Activated T-cell treated with anti-CD3 and anti-CD28 coated beads for 1 hour (primary cell): ENCODE results near the gene WDR48.

Experiments used
- DNase-seq: peaks from one replicate; pipeline ENCODE4 v3.0.0-alpha.2; 2020; ENCODE audit warnings: low read depth

The WDR48 gene

DNA sequence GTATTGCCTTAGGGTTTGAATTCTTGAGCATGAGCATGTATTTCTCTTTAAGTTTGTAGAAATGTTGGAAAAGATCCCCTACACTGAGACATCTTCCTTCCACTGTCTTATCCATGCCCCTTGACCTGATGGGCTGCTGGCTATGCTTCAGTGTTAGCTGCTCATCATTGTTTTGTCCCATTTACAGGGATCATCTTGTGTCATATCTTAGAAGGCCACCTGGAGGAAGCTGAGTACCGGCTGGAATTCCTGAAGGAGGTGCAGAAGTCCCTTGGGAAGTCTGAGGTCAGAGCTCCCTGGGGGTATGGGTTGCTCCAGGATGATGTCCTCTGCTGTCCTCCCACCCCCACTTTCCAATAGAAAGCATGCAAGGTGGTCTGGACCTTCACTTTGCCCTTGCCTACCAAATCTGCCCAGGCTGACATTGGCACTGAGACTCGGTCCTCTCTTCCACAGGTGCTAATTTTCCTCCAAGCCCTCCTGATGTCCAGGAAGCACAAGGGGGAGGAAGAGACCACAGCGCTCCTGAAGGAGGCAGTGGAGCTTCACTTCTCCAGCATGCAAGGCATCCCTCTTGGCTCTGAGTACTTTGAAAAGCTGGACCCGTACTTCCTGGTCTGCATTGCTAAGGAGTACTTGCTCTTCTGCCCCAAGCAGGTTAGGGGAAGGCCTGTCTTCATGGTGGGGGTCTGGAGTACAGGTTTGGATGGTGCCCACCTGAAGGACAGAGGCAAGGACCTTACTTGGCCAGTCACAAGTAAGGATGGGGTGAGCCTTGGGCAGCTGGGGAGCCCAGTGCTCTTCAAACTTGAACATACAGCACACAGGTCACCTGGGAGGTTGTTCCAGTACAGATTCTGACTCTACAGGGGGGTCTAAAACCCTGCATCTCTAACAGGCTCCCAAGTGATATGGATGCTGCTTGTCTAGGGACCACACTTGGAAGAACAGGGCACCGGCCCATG, 73.3 kb downstream of the WDR48 start:
- DNase-seq: no peak

GRCh38 chr3:39125841-39126500, 74.2 kb downstream of the WDR48 start:
- no peak for DNase-seq

- no peak for DNase-seq
These were observed 74.8 kb downstream of the WDR48 start for GRCh38 chr3:39126532-39127071.

DNA sequence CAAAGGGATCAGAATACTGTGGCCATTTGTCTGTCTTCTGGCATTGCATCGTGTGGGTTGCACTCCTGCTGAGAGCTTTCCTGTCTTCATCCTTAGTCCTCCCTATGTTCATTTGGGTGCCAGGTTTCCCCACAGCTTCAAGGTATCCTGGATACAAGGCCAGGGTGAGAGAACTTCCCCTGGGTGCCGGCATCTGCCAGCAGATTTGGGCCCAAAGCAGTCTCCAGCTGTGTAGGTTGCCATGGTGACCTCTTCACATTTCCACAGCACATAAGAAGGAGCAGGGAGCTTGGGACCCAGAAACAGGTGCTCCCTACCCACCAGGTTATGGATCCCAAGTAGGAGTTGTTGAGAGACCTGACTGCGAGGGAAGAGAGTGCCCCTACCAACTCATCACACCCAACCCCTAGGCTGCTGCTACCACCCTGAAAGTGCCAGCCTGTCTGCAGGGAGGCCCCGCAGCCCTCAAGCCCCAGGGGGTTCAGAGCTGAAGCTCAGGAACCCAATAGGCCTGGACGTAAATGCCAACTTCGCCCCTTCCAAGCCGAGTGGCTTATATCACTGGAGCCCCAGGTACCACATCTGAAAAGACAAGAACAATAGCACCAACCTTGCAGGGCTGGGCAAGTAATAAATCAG, 75.6 kb downstream of the WDR48 start:
- no peak for DNase-seq

DNA sequence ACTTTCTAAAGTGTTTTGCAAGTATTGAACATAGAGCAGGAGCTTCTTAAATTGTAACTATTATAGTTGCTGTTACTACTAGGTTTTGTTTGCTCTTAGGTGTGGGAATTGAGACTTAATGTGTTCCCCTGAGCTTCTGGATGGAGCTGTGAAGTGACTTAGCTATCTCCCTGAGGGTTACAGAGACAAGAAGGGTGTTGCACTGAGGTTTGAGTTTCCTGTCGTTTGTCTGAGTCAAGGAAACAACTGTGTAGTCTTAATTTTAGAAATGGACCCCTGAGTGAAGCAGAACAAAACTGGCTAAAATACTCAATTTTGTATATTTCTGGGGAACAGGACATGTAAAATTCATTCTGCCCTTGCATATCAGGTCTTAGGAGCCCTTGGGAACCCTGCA, 76.1 kb downstream of the WDR48 start:
- DNase-seq: no peak

DNA sequence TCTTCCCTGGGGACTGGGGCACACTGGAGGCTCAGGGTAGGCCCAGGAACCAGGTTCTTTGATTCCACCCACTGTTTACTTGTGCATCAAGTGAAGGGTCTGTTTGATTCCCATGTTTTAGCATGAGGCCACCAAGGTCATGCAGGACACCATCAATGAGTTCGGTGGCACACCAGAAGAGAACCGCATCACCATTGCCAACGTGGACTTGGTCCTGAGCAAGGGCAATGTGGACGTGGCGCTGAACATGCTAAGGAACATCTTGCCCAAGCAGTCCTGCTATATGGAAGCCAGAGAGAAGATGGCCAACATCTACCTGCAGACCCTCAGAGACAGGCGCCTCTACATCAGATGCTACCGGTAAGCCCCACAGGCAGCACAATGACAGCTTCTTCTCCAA, 77.1 kb downstream of the WDR48 start:
- DNase-seq: no peak

DNA sequence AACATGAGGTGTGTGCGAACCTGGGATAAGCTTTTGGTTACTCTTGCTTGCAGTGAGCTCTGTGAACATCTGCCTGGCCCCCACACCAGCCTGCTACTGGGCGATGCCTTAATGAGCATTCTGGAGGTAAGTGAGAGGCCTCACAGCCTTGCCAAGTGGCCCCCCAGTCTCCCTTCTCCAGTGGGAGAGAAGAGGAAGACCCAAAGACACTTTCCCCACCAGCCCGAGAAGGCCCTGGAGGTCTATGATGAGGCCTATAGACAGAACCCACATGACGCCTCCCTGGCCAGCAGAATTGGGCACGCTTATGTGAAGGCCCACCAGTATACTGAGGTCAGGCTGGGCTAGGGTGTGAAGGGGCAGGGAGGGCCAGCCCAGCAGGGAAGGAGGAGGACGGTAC, 78.2 kb downstream of the WDR48 start:
- no peak for DNase-seq

- DNase-seq: no peak
These were observed 79.0 kb downstream of the WDR48 start for GRCh38 chr3:39130693-39131265.

DNA sequence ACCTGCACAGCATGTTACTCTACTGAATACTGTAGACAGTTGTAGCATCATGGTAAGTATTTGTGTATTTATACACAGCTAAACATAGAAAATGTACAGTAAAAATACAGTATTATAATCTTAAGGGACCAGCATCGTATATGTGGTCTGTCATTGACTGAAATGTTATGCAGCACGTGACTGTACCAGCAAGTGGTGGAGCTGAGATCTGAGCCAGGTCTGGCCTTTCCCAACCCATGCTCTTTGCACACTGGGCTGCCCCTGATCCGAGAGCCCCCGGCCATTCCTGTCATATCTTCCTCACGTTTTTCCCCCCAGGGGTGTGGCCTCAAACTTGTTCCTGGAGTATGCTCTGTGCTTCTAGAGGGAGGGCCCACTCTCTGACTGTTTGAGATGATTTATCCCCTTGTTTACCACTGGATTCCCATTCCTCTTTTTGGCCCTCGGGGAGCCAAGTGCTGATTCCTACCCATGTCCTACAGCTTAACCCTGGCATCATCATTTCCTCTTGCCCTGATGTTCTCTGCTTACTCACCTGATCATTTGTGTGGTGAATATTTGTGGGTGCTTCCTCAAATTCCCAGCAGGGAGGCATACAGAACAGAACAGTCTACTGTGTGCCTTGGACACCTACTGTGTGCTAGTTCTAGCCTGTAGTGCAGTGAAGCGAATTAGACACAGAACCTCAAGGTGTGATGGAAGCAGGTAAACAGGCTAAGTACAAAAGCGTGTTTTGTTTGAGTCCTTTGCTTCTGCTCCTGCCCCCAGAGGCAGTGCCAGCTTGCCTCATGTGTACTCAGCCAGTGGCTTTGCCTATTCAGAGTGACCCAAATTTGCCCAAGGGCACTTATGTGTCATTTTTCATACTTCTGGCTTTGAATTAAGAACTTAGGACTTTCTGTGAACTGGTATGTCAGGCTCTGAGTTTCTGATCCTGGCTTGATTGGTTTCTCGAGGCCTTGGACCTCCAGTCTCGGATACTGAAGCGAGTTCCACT, 80.6 kb downstream of the WDR48 start:
- DNase-seq: no peak

DNA sequence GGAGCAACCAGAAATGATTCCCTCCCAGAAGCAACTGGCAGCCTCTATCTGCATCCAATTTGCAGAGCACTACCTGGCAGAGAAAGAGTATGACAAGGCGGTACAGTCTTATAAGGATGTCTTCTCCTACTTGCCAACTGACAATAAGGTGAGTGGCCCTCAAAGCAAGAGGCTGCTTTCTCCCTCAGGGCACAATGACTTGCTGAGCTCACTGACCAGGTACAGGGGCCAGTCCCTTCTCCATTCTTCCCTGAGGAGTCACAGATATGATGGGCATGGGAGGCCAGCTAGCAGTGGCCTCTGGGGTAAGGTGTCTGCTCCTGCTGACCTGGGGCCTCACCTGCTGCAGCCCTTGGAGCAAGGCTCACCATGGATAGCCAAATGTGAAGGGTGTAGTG, 81.3 kb downstream of the WDR48 start:
- no peak for DNase-seq

- DNase-seq: no peak
These were observed 82.0 kb downstream of the WDR48 start for GRCh38 chr3:39133822-39134221.

DNA sequence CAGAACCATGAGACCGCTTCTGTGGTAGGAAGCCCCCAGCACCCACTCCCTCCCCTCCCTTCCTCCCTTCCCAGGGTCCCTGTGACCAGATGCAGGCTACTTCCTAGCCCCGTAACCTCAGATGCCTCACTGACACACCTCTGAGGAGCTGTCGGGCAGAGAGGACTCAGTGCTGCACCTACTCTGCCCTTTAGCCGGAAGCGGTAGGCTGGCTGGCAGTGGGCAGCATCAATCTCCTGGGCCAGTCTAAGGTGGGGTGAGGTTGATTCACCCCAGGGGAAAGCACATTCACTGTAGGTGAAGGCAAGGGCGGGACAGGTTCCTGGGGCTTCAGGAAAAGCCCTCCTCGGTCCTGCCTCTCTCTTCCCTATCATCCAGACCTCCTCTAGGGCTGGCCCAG, 82.5 kb downstream of the WDR48 start:
- no peak for DNase-seq

DNA sequence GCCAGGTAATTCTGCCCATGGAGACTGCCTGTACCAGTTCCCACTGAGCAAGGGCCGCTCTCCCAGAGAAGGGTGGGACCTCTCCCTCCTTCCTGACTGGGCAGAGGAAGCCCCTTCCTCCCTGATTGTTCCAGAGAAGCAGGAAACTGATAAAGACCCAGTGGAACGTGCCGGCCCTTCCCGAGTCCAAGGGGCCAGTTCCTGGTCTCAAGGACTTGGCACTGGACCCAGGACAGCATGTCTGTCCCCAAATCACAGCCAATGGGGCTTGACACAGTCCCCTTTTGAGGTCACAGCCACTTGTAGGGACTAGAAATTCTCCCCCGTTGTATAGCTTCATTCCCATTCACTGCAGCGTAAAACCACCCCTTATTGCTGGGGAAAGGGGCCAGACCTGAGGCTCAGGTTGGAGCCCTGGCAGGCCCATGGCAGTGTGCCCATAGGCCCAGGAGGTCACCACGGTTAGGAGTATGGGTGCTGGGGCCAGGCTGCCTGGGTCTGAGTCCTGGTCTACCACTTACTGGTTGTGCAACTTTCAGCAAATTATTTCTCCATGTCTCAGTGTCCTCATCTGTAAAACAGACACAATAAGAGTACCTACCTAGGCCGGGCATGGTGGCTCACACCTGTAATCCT, 83.5 kb downstream of the WDR48 start:
- DNase-seq: no peak

DNA sequence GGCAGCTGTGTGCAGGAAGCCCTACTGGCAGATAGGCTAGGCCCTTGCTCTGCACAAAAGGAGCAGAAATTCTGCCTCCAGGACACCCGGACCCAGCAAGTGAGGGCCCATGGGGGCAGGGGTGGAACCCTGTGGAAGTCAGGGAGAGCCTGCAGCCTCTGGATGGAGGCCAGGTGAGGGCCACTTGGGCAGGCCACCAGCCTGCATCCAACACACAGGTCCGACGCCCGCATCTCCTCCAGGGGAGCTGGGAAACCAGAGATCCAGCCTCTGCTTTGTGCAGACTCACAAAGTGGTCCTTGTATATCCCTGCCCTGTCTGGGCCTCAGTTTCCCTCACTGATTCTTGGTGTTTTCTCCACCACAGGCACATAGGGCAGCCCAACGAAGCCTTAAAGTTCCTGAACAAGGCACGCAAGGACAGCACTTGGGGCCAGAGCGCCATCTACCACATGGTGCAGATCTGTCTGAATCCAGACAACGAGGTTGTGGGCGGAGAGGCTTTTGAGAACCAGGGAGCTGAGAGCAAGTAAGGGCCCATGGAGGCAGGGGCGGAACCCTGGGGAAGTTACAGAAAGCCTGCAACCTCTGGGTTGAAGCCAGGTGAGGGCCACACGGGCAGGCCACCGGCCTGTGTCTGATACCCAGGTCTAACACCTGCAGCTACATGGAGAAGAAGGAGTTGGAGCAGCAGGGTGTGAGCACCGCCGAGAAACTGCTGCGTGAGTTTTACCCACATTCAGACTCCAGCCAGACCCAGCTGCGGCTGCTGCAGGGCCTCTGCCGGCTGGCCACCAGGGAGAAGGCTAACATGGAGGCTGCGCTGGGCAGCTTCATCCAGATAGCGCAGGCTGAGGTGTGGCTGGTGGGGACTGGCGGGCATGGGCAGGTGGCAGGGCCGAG, 85.0 kb downstream of the WDR48 start:
- no peak for DNase-seq

DNA sequence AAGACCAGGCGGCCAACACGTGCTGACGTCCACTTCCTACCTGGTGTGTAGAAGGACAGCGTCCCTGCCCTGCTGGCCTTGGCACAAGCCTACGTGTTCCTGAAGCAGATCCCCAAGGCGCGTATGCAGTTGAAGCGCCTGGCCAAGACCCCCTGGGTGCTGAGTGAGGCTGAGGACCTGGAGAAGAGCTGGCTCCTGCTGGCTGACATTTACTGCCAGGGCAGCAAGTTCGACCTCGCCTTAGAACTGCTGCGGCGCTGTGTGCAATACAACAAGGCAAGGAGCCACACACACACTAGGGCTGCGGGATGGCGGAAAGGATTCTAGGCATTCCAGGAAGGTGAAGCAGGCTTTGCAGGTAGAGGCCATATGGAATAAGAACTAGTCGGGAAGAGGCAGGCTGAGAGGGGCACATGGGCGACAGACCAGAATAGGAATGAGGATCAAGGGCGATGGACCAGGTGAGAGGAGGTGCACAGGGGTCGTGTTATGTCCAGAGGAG, 85.7 kb downstream of the WDR48 start:
- DNase-seq: no peak

DNA sequence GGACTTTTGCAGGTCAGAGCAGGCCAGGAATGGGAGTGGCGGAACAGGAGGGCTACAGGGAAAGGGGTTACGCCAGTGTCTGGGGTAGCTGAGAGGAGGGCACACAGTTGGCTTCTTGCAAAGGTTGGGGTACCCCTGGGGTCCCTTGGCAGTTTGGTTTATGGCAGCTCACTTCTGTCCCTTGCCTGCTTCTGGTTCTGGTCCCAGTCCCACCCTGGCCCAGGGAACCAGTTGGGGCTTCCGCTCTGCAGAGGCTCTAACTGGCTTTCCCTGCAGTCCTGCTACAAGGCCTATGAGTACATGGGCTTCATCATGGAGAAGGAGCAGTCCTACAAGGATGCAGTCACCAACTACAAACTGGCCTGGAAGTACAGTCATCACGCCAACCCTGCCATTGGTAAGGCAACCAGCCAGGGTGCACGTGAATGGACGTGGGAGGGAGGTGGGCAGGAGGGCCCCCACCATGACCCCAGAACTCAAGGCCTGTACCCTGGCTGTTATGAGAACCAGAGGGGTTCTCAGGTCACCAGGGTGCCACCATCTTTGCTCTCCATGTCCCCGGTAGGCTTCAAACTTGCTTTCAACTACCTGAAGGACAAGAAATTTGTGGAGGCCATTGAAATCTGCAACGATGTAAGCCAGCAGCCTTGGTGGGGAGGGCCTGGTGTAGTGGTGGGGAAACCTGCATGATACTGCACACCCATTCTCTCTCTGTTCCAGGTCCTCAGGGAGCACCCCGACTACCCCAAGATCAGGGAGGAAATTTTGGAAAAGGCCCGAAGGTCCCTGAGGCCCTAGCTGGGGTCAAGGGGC, 86.4 kb downstream of the WDR48 start:
- no peak for DNase-seq

DNA sequence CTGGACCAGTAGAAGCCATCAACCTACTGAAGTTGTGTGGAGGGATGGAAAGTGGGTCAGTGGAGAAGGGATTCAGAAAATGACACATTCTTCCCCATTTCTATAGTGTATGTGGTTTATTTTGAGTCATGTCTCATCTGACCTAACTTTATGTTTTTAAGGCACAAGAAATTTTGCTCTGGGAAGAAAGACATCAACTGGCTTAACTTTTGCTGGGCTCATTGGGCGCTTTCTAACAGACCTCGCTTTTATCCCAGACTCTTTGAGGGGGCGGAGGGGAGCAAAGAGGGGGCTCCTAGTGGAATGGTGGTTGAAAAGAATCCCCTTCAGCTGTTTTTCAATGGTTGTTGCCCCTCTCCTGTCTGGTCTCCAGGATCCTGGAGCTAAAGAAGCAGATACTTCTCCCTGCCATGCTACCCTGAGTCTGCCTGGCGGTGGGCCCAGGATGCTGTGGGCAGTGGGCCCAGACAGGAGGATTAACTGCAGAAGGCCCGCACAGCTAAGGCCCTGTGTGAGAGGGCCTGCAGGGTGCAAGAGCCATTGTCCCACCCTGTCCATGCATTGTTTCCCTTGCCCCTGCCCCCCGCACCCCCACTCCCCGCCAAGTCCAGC, 87.1 kb downstream of the WDR48 start:
- DNase-seq: no peak

GRCh38 chr3:39139442-39139841, 87.6 kb downstream of the WDR48 start:
- DNase-seq: no peak
